RPMI7951 (cell line): ENCODE measurements around the gene MLKL. TPM values are rescaled to one million over a fixed set of nuclear protein-coding genes. Genes with fewer than 3 reads are reported as not detected.

Source experiments
- DNase-seq: peaks from one replicate; pipeline ENCODE4 v3.0.0-alpha.2; 2012; ENCODE audit warnings: low read depth
- total RNA-seq: library from RNA; depleted of rRNA; stranded (reverse); fragments of >200 nt; shearing (Covaris generic); gene quantifications from 2 replicates; pipeline ENCODE4 v1.2.3, GENCODE V29; 2014; rRNA removed

MLKL gene
- total RNA-seq, 1 experiment from 2014 or later, result 8.4 TPM

- DNase-seq, result no peak
These were observed 48.8 kb downstream of the MLKL start for GRCh38 chr16:74651841-74652240.

DNA sequence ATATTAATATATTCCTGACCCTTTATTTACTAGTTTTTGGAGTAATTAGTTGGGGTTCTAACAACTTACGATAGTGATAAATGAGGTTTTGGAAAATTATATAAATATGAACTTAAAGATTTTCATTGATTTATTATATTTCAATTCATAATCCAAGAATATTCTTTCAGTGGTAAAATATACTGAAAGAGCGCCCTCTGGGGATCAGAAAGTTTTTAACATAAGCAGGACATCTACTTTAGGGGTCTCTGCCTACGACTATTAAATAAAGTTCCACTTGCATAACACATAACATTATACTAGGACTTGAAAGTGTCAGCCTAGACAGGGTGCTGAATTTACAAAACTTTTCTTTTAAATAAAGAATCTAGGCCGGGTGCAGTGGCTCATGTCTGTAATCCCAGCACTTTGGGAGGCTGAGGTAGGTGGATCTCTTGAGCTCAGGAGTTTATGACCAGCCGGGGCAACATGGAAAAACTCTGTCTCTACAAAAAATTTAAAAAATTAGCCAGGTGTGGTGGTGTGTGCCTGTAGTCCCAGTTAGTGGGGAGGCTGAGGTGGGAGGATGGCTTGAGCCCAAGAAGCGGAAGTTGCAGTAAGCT lies 49.6 kb downstream of the MLKL start:
- peak; percentile 7 for DNase-seq

- no peak for DNase-seq
These were observed 50.7 kb downstream of the MLKL start for GRCh38 chr16:74649839-74650504.

GRCh38 chr16:74641969-74642368 lies 58.7 kb downstream of the MLKL start:
- DNase-seq, result no peak

- DNase-seq, result no peak
These were observed 62.8 kb downstream of the MLKL start for GRCh38 chr16:74637742-74638453.

- DNase-seq, result no peak
These were observed 65.4 kb downstream of the MLKL start for GRCh38 chr16:74635303-74635702.

- DNase-seq, result no peak
These were observed 67.0 kb downstream of the MLKL start for GRCh38 chr16:74633686-74634085.

- peak; percentile 9 for DNase-seq
These were observed 73.0 kb downstream of the MLKL start for GRCh38 chr16:74627506-74628220.

- no peak for DNase-seq
These were observed 73.8 kb downstream of the MLKL start for GRCh38 chr16:74626741-74627416.

DNA sequence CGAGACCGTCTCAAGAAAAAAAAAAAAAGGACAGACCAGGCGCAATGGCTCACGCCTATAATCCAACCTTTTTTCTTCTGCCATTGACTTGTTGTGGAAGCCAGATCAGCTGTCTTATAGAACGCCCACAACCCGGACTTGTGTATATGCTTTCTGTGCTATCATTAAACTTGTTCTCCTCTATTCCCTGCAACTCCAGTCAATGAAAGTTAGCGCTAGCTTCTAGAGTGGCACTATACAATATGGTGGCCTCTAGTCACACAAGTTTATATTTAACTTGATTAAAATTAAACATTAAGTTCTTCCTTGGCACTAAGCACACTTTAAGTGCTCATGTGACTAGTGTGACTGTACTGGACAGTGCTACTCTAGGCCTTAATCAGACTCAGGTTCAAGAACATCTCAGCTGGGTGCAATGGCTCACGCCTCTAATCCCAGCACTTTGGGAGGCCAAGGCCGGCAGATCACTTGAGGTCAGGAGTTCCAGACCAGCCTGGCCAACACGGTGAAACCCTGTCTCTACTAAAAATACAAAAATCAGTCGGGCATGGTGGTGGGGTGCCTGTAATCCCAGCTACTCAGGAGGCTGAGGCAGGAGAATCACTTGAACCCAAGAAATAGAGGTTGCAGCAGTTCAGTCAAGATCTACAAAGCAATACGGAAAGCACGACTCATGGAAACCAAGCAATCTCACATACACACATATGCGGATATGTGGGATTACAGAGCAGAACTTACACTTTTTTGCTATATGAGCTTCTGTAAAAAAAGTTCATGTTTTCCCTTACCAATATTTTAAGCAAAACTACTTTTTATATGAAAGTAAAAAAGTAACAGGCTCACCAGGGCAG lies 74.9 kb downstream of the MLKL start:
- DNase-seq, result no peak

DNA sequence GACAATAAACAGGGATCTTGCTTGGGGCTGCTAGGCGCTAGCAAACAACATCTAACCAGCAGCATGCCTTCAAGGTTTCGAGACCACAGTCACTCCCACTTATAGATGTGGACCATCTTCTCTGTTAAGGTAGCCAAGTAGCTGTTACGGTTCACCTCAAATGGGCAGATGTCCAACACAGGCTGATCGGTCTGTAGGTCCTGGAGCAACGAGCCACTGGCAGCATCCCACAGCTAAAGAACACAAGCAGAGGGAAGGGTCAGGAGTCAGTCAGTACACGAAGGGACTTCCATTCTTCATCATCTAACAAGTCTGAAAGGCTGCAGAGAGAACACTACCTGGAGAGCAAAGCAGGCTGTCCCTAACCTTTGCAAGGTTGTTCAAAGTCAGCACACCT lies 76.8 kb downstream of the MLKL start:
- no peak for DNase-seq

DNA sequence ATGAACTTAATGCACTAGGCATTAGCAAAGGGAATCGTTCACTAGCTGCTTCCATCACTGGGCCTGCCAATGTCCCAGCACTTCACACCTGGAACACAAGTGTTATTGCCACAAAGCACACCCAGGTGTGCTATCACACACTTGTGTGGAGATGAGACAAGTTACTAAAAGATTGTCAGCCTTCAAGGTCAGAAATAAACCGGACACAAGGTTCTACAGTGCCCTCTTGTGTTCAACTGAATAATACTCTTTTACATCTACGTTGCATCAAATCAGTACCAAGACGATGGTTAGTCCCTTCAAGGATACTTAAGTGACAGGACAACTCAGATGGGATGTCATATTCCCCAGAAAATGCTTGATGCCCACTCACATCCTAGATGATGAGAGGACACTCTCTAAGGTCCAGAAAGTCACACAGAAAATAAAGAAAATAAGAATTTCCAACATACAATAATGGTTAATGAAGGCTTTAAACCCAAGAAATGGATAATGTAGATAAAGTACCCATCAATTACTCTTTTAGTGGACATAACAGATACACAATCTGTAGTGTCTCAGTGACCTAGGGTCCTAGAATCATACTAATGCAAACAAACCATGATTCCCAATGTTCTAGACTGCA lies 77.3 kb downstream of the MLKL start:
- DNase-seq, result peak; percentile 45

DNA sequence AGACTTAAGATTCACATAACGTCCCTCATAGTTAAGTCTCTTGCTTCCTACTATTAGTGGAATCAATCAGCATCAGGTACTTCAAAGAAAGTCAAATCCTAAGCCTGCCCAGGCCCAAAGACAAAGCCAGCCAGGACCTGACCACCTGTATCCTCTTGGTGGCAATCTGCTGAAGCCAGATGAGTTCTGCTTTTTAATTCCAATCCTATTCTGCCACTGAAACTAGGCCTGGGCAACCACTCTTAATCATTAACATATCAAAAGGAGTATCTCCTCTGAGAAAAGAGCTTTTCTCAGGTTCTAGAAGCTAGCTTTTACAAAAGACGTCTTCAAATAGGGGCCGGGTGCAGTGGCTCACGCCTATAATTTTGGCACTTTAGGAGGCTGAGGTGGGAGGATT lies 78.7 kb downstream of the MLKL start:
- DNase-seq, result no peak

Other genes starting within 250 kb of the MLKL start
- gene GLG1, start 93.7 kb downstream of the MLKL start, total RNA-seq, result 70.9 and 73.4 TPM in 2 replicates
- 37.5 and 44.9 TPM in 2 replicates for gene RFWD3, start 34.0 kb downstream of the MLKL start, total RNA-seq
- not detected in 2 replicates for gene FA2H, start 74.0 kb upstream of the MLKL start, total RNA-seq